Skeletal muscle cell (primary cell): ENCODE results near the gene KCNRG.

ENCODE experiments used
- DNase-seq: peaks from one replicate; pipeline ENCODE4 v3.0.0-alpha.2; 2010; ENCODE audit warnings: low read depth
- H3K4me3 ChIP-seq: 2 replicates; pipeline ENCODE4 v1.5.1; 2011; ENCODE audit warnings: low read depth, mild to moderate bottlenecking, control low read depth, low read length, moderate library complexity

KCNRG gene

DNA sequence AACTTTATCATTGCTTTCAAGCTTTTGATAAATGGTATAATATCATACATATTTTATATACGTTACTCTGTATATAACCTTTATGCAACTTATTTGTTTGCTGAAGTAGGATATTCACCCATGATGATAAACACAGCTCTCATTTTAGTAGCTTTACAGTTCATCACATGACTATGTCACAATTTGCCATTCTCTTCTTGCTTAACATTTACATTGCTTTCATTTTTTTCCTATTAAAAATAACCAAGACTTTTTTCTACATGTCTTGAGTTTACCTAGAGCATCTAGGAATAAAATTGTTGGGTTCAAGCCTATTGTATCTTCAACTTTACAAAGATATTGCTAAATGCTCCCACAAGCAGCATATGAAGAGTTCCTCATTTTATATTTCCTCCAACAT is 54.0 kb downstream of the KCNRG start:
- no peak overlapping the region for H3K4me3 ChIP-seq
- DNase-seq = no peak

DNA sequence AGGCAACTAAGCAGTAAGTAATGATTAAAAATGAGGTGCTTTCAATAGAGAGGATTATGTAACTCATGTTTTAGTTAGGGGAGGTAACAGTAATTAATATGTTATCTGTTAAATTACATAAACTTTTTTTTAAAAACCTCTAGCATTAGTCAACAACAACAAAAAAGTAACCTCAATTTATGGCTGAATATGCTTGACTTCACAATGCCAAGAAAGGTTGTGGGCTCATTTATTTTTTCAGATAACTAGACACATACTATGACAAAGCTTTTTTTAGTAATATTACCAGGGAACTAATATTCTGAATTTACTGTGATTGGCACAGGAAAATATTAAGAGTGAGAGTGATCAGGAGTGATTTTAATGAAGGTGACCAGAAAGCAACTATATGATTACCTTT is 54.9 kb downstream of the KCNRG start:
- no peak for DNase-seq
- no peak overlapping the region for H3K4me3 ChIP-seq
